Measurements from ENCODE around the gene MAST4.

DNA sequence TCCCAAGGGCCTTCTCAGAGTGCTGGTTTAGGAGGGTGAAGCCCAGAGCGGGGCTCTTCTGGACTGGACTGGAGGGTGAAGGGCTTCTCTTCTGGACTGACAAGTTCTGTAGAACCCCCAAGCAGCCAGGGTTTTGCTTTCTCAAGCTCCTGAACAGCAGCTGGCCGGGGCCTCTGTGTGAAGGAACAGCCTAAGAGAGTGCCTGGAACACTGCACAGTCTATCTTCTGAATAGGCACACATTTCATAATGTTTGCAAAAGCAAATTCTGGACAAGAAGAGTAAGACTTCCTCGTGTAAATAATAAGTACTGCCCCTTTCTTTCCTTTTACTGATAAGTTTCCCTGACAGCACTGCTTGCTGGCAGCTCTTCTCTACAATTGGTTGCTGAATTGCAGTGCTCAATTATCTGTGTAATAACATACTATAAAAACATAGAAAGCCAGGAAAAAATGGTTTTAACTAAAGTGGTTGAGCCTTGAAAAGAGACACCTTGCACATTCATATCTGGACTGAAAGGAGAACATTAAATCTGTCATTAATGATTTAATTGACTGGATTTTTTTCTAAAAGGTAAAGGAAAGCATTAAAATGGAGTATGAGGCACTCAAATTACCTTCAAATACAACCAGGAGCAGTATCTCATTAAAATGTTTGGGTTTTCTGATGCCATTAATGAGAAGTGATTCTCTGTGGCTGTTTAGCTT, 20.5 kb downstream of the MAST4 start:
- TF ChIP-seq, protein P1, sequence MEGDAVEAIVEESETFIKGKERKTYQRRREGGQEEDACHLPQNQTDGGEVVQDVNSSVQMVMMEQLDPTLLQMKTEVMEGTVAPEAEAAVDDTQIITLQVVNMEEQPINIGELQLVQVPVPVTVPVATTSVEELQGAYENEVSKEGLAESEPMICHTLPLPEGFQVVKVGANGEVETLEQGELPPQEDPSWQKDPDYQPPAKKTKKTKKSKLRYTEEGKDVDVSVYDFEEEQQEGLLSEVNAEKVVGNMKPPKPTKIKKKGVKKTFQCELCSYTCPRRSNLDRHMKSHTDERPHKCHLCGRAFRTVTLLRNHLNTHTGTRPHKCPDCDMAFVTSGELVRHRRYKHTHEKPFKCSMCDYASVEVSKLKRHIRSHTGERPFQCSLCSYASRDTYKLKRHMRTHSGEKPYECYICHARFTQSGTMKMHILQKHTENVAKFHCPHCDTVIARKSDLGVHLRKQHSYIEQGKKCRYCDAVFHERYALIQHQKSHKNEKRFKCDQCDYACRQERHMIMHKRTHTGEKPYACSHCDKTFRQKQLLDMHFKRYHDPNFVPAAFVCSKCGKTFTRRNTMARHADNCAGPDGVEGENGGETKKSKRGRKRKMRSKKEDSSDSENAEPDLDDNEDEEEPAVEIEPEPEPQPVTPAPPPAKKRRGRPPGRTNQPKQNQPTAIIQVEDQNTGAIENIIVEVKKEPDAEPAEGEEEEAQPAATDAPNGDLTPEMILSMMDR (optimal IDR thresholded peaks at IDR 0.05 in 1 of 3, IDR thresholded peaks at IDR 0.05 in 1 of 3, conservative IDR thresholded peaks at IDR 0.05 in 1 of 3; ENCODE audit: extremely low read depth in 1 of 3, insufficient read depth in 2 of 3, low read length in 3 of 3) = no peak
- TF ChIP-seq EZH2 (IDR thresholded peaks at IDR 0.05; ENCODE audit: low read length) = no peak

Data from keratinocyte (primary cell).